B cell (primary cell): ENCODE results near the gene RPL18. TPM values are rescaled to one million over a fixed set of nuclear protein-coding genes. Genes with fewer than 3 reads are reported as not detected.
A peak's percentile ranks its signal among the peaks of the same experiment; 100 is the strongest.

Experiments used
- ATAC-seq: fragments of 200-7000 bp; cut with Tn5 transposase; one replicate; pipeline ENCODE4 v1.10.0; 2021; ENCODE audit warnings: low read depth, mild to moderate bottlenecking, moderate number of reproducible peaks, moderate library complexity
- CTCF ChIA-PET: fragments of 350-600 bp; sonication (Branson Sonifier 250); formaldehyde crosslinking; loops from one replicate; lab custom pipeline; 2021; ENCODE audit warnings: antibody characterized with exemption, inconsistent platforms; lab: Charles Lee
- POLR2A ChIA-PET: fragments of 350-600 bp; sonication (Branson Sonifier 250); formaldehyde crosslinking; loops from one replicate; lab custom pipeline; 2021; ENCODE audit warnings: antibody characterized with exemption; lab: Charles Lee
- DNase-seq: peaks from one replicate; pipeline ENCODE4 v3.0.0; 2013
- H2AFZ ChIP-seq: 2 replicates; pipeline ENCODE4 v1.6.1; 2012; ENCODE audit warnings: mild to moderate bottlenecking, low read depth, low read length; ENCODE audit not compliant: insufficient read depth, poor library complexity, severe bottlenecking
- H3K27ac ChIP-seq, 2 donors: 1 replicate in 1 of 2; 2 replicates in 1 of 2; pipeline ENCODE4 v1.5.1; 2012 to 2013; ENCODE audit warnings: low read length in 2 of 2, mild to moderate bottlenecking in 2 of 2, moderate library complexity in 1 of 2
- H3K27me3 ChIP-seq, 4 experiments: fragments of 200-600 bp in 1 of 4; sonication (generic) in 1 of 4; replicated peaks in 1 of 4; 1 replicate in 2 of 4; 2 replicates in 2 of 4; pipeline versions ENCODE4 v1.6.1 to v1.7.0; 2013 to 2016; ENCODE audit warnings: low read length in 3 of 4, mild to moderate bottlenecking in 2 of 4, mixed read lengths in 1 of 4, moderate library complexity in 1 of 4; ENCODE audit not compliant: insufficient read depth in 4 of 4, control insufficient read depth in 3 of 4; ENCODE audit errors: control extremely low read depth in 1 of 4
- H3K36me3 ChIP-seq, 2 experiments: replicated peaks in 1 of 2; 1 replicate in 1 of 2; 2 replicates in 1 of 2; pipeline versions ENCODE4 v1.6.1 to v1.7.1; 2013; ENCODE audit warnings: low read length in 1 of 2; ENCODE audit not compliant: insufficient read depth in 2 of 2, control insufficient read depth in 1 of 2; ENCODE audit errors: control extremely low read depth in 1 of 2, extremely low read depth in 1 of 2
- H3K4me1 ChIP-seq, 2 donors: fragments of 200-600 bp in 1 of 2; sonication (generic) in 1 of 2; 1 replicate in 1 of 2; 2 replicates in 1 of 2; pipeline versions ENCODE4 v1.5.1 to v1.6.1; 2013 to 2017; ENCODE audit warnings: low read length in 2 of 2; ENCODE audit not compliant: control insufficient read depth in 2 of 2, insufficient read depth in 2 of 2
- H3K4me2 ChIP-seq: replicated peaks from 2 replicates; pipeline ENCODE3; 2012; ENCODE audit warnings: mild to moderate bottlenecking, low read depth, low read length; ENCODE audit not compliant: poor library complexity, severe bottlenecking
- H3K4me3 ChIP-seq, 5 experiments: fragments of 200-600 bp in 1 of 5; sonication (generic) in 1 of 5; 1 replicate in 3 of 5; 2 replicates in 2 of 5; pipeline versions ENCODE4 v1.5.1 to v1.7.0; 2011 to 2016; ENCODE audit warnings: low read length in 4 of 5, mild to moderate bottlenecking in 4 of 5, low read depth in 2 of 5, control low read depth in 1 of 5, moderate library complexity in 1 of 5; ENCODE audit not compliant: insufficient read depth in 1 of 5; ENCODE audit errors: control extremely low read depth in 1 of 5, extremely low read depth in 1 of 5
- H3K79me2 ChIP-seq: fragments of 200-600 bp; sonication (generic); one replicate; pipeline ENCODE4 v1.6.0; 2016; ENCODE audit warnings: low read length; ENCODE audit not compliant: control insufficient read depth, insufficient read depth
- H3K9ac ChIP-seq: fragments of 200-600 bp; sonication (generic); 2 replicates; pipeline ENCODE4 v1.6.1; 2017; ENCODE audit warnings: mild to moderate bottlenecking, low read length, moderate library complexity
- H3K9me3 ChIP-seq, 3 donors: one replicate each; pipeline versions ENCODE4 v1.6.1 to v1.7.1; 2013; ENCODE audit warnings: low read length in 2 of 3; ENCODE audit not compliant: control insufficient read depth in 2 of 3, insufficient read depth in 1 of 3; ENCODE audit errors: control extremely low read depth in 1 of 3
- H4K20me1 ChIP-seq: 2 replicates; pipeline ENCODE4 v1.6.0; 2012; ENCODE audit warnings: mild to moderate bottlenecking, low read length; ENCODE audit not compliant: insufficient read depth, control insufficient read depth, poor library complexity, severe bottlenecking
- H3K27ac Mint-ChIP-seq: one replicate; pipeline ENCODE4 v1.8.0; 2021; ENCODE audit warnings: mixed read lengths
- H3K27me3 Mint-ChIP-seq: one replicate; pipeline ENCODE4 v1.8.0; 2021; ENCODE audit warnings: mixed read lengths
- H3K4me1 Mint-ChIP-seq: one replicate; pipeline ENCODE4 v1.8.0; 2021; ENCODE audit warnings: mixed read lengths
- H3K4me3 Mint-ChIP-seq: one replicate; pipeline ENCODE4 v1.8.0; 2021; ENCODE audit warnings: mixed read lengths
- H3K9me3 Mint-ChIP-seq: one replicate; pipeline ENCODE4 v1.8.0; 2022; ENCODE audit warnings: mixed read lengths; ENCODE audit not compliant: insufficient read depth
- EZH2 ChIP-seq: IDR thresholded peaks from 2 replicates; pipeline ENCODE4 v1.6.1; 2012; ENCODE audit warnings: borderline replicate concordance, low read depth, mild to moderate bottlenecking, moderate library complexity, low read length; ENCODE audit not compliant: insufficient read depth, poor library complexity, severe bottlenecking
- WGBS: methylation state at CpG from one replicate; pipeline ENCODE4 v1.1.5; 2013; ENCODE audit warnings: missing lambda C conversion rate; ENCODE audit not compliant: insufficient coverage; 5-methylcytosine and 5-hydroxymethylcytosine counted together
- intact Hi-C: fragments of 100-400 bp; cut with micrococcal nuclease; formaldehyde crosslinking; loops from one replicate; pipeline ENCODE4 v1.10.0; 2022
- polyA plus RNA-seq: library from polyadenylated mRNA; depleted of rRNA; stranded (reverse); fragments of >200 nt; gene quantifications from 2 replicates; pipeline ENCODE4 v1.2.3, GENCODE V29; 2012
- total RNA-seq, 2 donors: library from RNA; stranded (reverse); fragments of 120-200 nt in 1 of 2; gene quantifications; 1 replicate in 1 of 2; 2 replicates in 1 of 2; pipeline versions ENCODE4 v1.2.3 to v1.2.4, GENCODE V29; 2013 to 2022
- TF ChIP-seq, protein P1 (sequence below): fragments of 200-600 bp; IDR thresholded peaks from one replicate; pipeline ENCODE4 v1.8.0; 2022; ENCODE audit warnings: antibody characterized with exemption, mild to moderate bottlenecking

RPL18 gene
- total and polyA plus RNA-seq, 2 donors (not counting 1 experiment from before 2014, with no cell fraction given), result 2,248 to 4,393 TPM

DNA sequence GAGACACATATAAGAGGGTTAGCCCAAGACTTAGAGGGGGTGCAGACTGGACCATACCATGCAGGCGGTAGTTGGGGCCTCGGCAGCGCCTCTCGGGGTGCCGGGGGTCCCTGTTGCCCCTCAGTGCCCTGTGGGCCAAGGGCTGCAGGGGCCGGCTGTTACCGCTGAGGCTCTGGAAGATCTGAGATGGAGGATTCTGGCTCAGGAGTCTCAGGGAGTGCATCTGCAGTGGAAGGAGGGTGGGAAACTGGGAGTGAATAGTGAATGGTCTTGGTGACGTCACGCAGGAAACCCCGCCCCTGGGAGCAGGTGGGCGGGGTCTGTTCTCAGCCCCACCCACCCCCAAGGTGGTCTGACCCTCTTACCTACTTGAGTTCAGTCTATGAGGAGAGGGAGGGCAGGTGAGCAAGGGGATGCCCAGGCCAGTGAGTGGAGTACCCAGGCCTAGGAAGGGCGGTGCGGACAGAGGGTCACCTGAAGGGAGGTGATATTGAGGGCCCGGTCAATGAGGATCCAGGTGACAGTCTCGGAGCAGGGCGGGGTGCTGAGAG lies 19.9 kb upstream of the RPL18 start:
- H3K27me3 ChIP-seq, result no peaks in the 10 kb centered on the region
- H3K27ac ChIP-seq, result peak overlapping the region; percentile 89 to 94
- peak overlapping the region; percentile 96 for H3K4me3 Mint-ChIP-seq
- H3K9ac ChIP-seq, result peak overlapping the region; percentile 71
- ChIA-PET POLR2A (interaction anchor here (1.3 to 3.1 kb wide), 2 partner anchors 10 to 20 kb away, joined by 12 to 23 read pairs; partner anchors contain the start of genes RPL18 and SPHK2), CTCF (interaction anchor here (0.6 kb wide), 1 partner anchor 288 kb away, joined by 3 read pairs; no protein-coding TSS in a partner anchor)
- H3K4me3 ChIP-seq, result peak overlapping the region; percentile 54 to 79 (median 71)
- peaks cover 31 to 32% of the 10 kb centered on the region in 2 donors for H3K4me1 ChIP-seq
- peaks cover 47% of the 10 kb centered on the region for H3K4me1 Mint-ChIP-seq
- peak overlapping the region; percentile 80 for H3K4me2 ChIP-seq
- DNase-seq (peak; percentile 64), ATAC-seq (no peak)
- H3K9me3 Mint-ChIP-seq, result peaks cover 4% of the 10 kb centered on the region
- no peaks in the 10 kb centered on the region for H3K36me3 ChIP-seq
- peaks cover 0 to 5% (median 0%) of the 10 kb centered on the region in 3 donors for H3K9me3 ChIP-seq
- no peaks in the 10 kb centered on the region for H3K27me3 Mint-ChIP-seq
- 97% methylated on average over 12 of the region's 16 CpGs for WGBS
- intact Hi-C loops, result loop anchor here (1.0 to 10.0 kb wide), 8 partner anchors 7 to 1367 kb away; partner anchors contain the start of genes C19orf73, CA11, CYTH2 and EMP3
- peaks cover 54% of the 10 kb centered on the region for H3K79me2 ChIP-seq
- H3K27ac Mint-ChIP-seq, result peak overlapping the region; percentile 100
- TF ChIP-seq, protein P1, sequence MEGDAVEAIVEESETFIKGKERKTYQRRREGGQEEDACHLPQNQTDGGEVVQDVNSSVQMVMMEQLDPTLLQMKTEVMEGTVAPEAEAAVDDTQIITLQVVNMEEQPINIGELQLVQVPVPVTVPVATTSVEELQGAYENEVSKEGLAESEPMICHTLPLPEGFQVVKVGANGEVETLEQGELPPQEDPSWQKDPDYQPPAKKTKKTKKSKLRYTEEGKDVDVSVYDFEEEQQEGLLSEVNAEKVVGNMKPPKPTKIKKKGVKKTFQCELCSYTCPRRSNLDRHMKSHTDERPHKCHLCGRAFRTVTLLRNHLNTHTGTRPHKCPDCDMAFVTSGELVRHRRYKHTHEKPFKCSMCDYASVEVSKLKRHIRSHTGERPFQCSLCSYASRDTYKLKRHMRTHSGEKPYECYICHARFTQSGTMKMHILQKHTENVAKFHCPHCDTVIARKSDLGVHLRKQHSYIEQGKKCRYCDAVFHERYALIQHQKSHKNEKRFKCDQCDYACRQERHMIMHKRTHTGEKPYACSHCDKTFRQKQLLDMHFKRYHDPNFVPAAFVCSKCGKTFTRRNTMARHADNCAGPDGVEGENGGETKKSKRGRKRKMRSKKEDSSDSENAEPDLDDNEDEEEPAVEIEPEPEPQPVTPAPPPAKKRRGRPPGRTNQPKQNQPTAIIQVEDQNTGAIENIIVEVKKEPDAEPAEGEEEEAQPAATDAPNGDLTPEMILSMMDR, result no peak
- no peak for TF ChIP-seq EZH2
- H4K20me1 ChIP-seq, result peaks cover 27% of the 10 kb centered on the region
- peak overlapping the region; percentile 76 for H2AFZ ChIP-seq
